ENCODE measurements around the gene ATG9B. TPM values are rescaled to one million over a fixed set of nuclear protein-coding genes. Genes with fewer than 3 reads are reported as not detected.

The ATG9B gene
- total RNA-seq, 2 donors from 2014 or later, result not detected

GRCh38 chr7:150999497-151000230, 24.6 kb downstream of the ATG9B start:
- TF ChIP-seq CTCF (IDR thresholded peaks at IDR 0.05), result no peak
- TF ChIP-seq POLR2A (IDR thresholded peaks at IDR 0.05), result no peak
- intact Hi-C loops (cut with DNase I), result no loop called here
- WGBS, 2 donors, result 74 to 76% methylated on average over 5 of the region's 5 CpGs
- H3K4me1 ChIP-seq, result no peaks in the 10 kb centered on the region
- H3K36me3 ChIP-seq (replicated peaks in 1 of 2; ENCODE audit: insufficient read depth in 1 of 2, low read depth in 2 of 2), result no peaks in the 10 kb centered on the region
- H3K4me3 ChIP-seq, result no peak overlapping the region
- H3K9me3 ChIP-seq, result no peaks in the 10 kb centered on the region
- DNase-seq (no peak), ATAC-seq (no peak)
- H3K27me3 ChIP-seq, result no peaks in the 10 kb centered on the region
- H3K27ac ChIP-seq, result no peak overlapping the region

GRCh38 chr7:150999001-150999400, 25.3 kb downstream of the ATG9B start:
- no peaks in the 10 kb centered on the region for H3K4me1 ChIP-seq
- no peak for TF ChIP-seq CTCF (IDR thresholded peaks at IDR 0.05)
- no peak for TF ChIP-seq POLR2A (IDR thresholded peaks at IDR 0.05)
- no peak overlapping the region for H3K27ac ChIP-seq
- H3K36me3 ChIP-seq (replicated peaks in 1 of 2; ENCODE audit: insufficient read depth in 1 of 2, low read depth in 2 of 2), result no peaks in the 10 kb centered on the region
- 72 to 77% methylated on average over 6 to 12 of the region's 12 CpGs for WGBS, 2 donors
- intact Hi-C loops (cut with DNase I), result no loop called here
- H3K9me3 ChIP-seq, result no peaks in the 10 kb centered on the region
- H3K4me3 ChIP-seq, result no peak overlapping the region
- H3K27me3 ChIP-seq, result no peaks in the 10 kb centered on the region
- ATAC-seq (no peak), DNase-seq (no peak)

GRCh38 chr7:150998341-150998740, 26.0 kb downstream of the ATG9B start:
- WGBS, 2 donors, result 58 to 78% methylated on average over 14 to 20 of the region's 20 CpGs
- H3K4me3 ChIP-seq, result no peak overlapping the region
- ATAC-seq, result no peak
- no peak for DNase-seq
- H3K27me3 ChIP-seq, result no peaks in the 10 kb centered on the region
- TF ChIP-seq CTCF (IDR thresholded peaks at IDR 0.05) (no peak), POLR2A (IDR thresholded peaks at IDR 0.05) (no peak)
- H3K27ac ChIP-seq, result no peak overlapping the region
- H3K4me1 ChIP-seq, result no peaks in the 10 kb centered on the region
- no peaks in the 10 kb centered on the region for H3K36me3 ChIP-seq (replicated peaks in 1 of 2; ENCODE audit: insufficient read depth in 1 of 2, low read depth in 2 of 2)
- intact Hi-C loops (cut with DNase I), result no loop called here
- no peaks in the 10 kb centered on the region for H3K9me3 ChIP-seq

GRCh38 chr7:150997817-150998216, 26.5 kb downstream of the ATG9B start:
- H3K27me3 ChIP-seq, result no peaks in the 10 kb centered on the region
- H3K27ac ChIP-seq, result no peak overlapping the region
- no peak for TF ChIP-seq POLR2A (IDR thresholded peaks at IDR 0.05)
- no peak for TF ChIP-seq CTCF (IDR thresholded peaks at IDR 0.05)
- WGBS, 2 donors, result 59 to 79% methylated on average over 5 of the region's 5 CpGs
- no peak for DNase-seq
- no peaks in the 10 kb centered on the region for H3K9me3 ChIP-seq
- intact Hi-C loops (cut with DNase I), result no loop called here
- ATAC-seq, result no peak
- no peak overlapping the region for H3K4me3 ChIP-seq
- no peaks in the 10 kb centered on the region for H3K4me1 ChIP-seq
- no peaks in the 10 kb centered on the region for H3K36me3 ChIP-seq (replicated peaks in 1 of 2; ENCODE audit: insufficient read depth in 1 of 2, low read depth in 2 of 2)

GRCh38 chr7:150997075-150997511, 27.2 kb downstream of the ATG9B start:
- Histone ChIP-seq H3K27me3 (no peaks in the 10 kb centered on the region), H3K4me1 (no peaks in the 10 kb centered on the region), H3K36me3 (replicated peaks in 1 of 2; ENCODE audit: insufficient read depth in 1 of 2, low read depth in 2 of 2) (no peaks in the 10 kb centered on the region), H3K4me3 (no peak overlapping the region), H3K27ac (no peak overlapping the region), H3K9me3 (no peaks in the 10 kb centered on the region)
- intact Hi-C loops (cut with DNase I), result no loop called here
- ATAC-seq (no peak), DNase-seq (no peak)
- TF ChIP-seq POLR2A (IDR thresholded peaks at IDR 0.05) (no peak), CTCF (IDR thresholded peaks at IDR 0.05) (no peak)
- WGBS, 2 donors, result 68 to 76% methylated on average over 6 to 8 of the region's 8 CpGs

Measured in body of pancreas (tissue), 4 donors.